NCI-H2107 treated with DMSO at 0.1 percent for 48 hours (cell line): ENCODE measurements around the gene PTPN1.
"Not testable (repeated sequence)": the region's sequence is repeated elsewhere in the genome, so short reads cannot be mapped to it uniquely, and the experiment has no call there.

Source experiments
- DNase-seq: peaks from one replicate; lab custom pipeline; 2025; ENCODE audit not compliant: unreplicated experiment; lab: John Stamatoyannopoulos, UW

Gene PTPN1

GRCh38 chr20:50527068-50527605 is 17.0 kb downstream of the PTPN1 start:
- no peak for DNase-seq

- no peak for DNase-seq
Measured at GRCh38 chr20:50528129-50528528, 17.9 kb downstream of the PTPN1 start.

GRCh38 chr20:50528804-50529351 is 18.7 kb downstream of the PTPN1 start:
- no peak for DNase-seq

GRCh38 chr20:50532221-50532620 is 22.0 kb downstream of the PTPN1 start:
- no peak for DNase-seq

- no peak for DNase-seq
Measured at GRCh38 chr20:50533061-50533460, 22.9 kb downstream of the PTPN1 start.

GRCh38 chr20:50533464-50533863 is 23.3 kb downstream of the PTPN1 start:
- no peak for DNase-seq

- no peak for DNase-seq
Measured at GRCh38 chr20:50534567-50534966, 24.4 kb downstream of the PTPN1 start.

- DNase-seq = no peak
Measured at GRCh38 chr20:50535162-50535561, 25.0 kb downstream of the PTPN1 start.

GRCh38 chr20:50536333-50536732 is 26.1 kb downstream of the PTPN1 start:
- DNase-seq = peak; percentile 32

GRCh38 chr20:50537546-50538201 is 27.5 kb downstream of the PTPN1 start:
- peak; percentile 66 for DNase-seq

- no peak for DNase-seq
Measured at GRCh38 chr20:50538276-50538675, 28.1 kb downstream of the PTPN1 start.

- not testable (repeated sequence) for DNase-seq
Measured at GRCh38 chr20:50539798-50540197, 29.6 kb downstream of the PTPN1 start.

- no peak for DNase-seq
Measured at GRCh38 chr20:50540620-50541605, 30.7 kb downstream of the PTPN1 start.

GRCh38 chr20:50541606-50542041 is 31.4 kb downstream of the PTPN1 start:
- no peak for DNase-seq

- no peak for DNase-seq
Measured at GRCh38 chr20:50543326-50543725, 33.1 kb downstream of the PTPN1 start.

- no peak for DNase-seq
Measured at GRCh38 chr20:50545126-50545525, 34.9 kb downstream of the PTPN1 start.

- no peak for DNase-seq
Measured at GRCh38 chr20:50546729-50547314, 36.6 kb downstream of the PTPN1 start.

- no peak for DNase-seq
Measured at GRCh38 chr20:50547964-50548363, 37.8 kb downstream of the PTPN1 start.

- no peak for DNase-seq
Measured at GRCh38 chr20:50548396-50548795, 38.2 kb downstream of the PTPN1 start.

- no peak for DNase-seq
Measured at GRCh38 chr20:50550531-50550930, 40.3 kb downstream of the PTPN1 start.

- peak; percentile 89 for DNase-seq
Measured at GRCh38 chr20:50551288-50551687, 41.1 kb downstream of the PTPN1 start.
